ENCODE measurements around the gene WHRN.

GRCh38 chr9:114388764-114389375, 116.4 kb downstream of the WHRN start:
- no peak for TF ChIP-seq POLR2A (IDR thresholded peaks at IDR 0.05; ENCODE audit: extremely low read depth, insufficient read length)
- no peak for TF ChIP-seq CTCF (IDR thresholded peaks at IDR 0.05; ENCODE audit: low read depth, low read length)

All from NB4 (cell line).